HG03097 (cell line): ENCODE data around the gene DDX46.
"Not testable (repeated sequence)": the region's sequence is repeated elsewhere in the genome, so short reads cannot be mapped to it uniquely, and the experiment has no call there.

Source experiments
- ATAC-seq: cut with Tn5 transposase; IDR thresholded peaks from one replicate; pipeline ENCODE4 v1.9.1; 2021; ENCODE audit not compliant: unreplicated experiment, low FRiP score

Gene DDX46

DNA sequence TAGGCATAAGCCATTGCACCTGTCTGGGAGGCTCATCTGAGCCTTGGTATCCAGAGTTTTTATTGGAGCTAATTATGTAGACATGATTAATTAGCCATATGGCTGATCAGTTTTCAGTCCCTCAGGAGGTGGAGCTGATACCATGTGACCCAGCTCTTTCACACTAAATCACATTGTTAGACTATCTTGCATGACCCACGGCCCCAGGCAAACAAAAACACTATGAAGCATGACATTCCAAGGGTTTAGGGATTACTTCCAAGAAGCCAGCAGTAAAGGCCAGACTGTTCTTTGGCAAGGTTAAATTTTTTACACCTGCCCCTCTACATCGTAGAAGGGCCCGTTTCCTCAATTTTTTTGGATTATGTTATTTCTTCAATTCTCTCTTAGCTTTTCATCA lies 82.2 kb downstream of the DDX46 start:
- ATAC-seq = no peak

DNA sequence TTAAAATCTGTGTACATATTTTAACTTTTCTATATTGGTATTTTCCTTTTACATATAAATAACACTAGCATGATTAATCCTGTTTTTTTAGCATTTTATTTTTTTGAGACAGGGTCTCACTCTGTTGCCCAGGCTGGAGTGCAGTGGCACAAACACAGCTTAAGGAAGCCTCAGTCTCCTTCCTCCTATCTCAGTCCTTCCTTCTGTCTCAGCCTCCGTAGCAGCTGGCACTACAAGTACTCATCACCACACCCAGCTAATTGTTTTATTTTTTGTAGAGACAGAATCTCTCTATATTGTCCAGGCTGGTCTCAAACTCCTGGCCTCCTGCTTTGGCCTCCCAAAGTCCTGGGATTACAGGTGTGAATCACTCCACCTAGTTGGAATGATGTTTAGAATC lies 85.7 kb downstream of the DDX46 start:
- no peak for ATAC-seq

DNA sequence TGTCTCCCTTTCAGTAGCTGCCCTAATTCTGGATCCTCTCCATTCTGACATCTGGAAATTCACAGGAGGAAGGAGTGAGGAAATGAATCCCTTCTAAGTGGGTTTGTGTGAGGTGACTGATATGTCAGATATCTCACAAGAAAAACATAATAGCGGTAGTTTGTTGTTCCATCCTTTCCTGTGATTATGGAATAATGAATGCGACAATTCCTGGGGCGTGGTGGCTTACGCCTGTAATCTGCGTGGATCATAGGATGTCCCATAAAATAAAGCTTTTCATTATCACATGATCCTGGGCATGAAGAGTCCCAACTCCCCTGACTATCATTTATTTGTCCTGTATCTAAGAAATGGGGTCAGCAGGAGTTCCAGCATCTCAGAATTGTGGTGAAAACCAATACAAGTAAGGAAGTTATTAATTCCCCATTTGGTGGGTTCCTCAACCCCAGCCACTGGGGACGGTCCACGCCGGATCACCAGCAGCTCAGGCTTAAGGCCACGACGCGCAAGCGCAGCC lies 86.8 kb downstream of the DDX46 start:
- ATAC-seq = no peak

DNA sequence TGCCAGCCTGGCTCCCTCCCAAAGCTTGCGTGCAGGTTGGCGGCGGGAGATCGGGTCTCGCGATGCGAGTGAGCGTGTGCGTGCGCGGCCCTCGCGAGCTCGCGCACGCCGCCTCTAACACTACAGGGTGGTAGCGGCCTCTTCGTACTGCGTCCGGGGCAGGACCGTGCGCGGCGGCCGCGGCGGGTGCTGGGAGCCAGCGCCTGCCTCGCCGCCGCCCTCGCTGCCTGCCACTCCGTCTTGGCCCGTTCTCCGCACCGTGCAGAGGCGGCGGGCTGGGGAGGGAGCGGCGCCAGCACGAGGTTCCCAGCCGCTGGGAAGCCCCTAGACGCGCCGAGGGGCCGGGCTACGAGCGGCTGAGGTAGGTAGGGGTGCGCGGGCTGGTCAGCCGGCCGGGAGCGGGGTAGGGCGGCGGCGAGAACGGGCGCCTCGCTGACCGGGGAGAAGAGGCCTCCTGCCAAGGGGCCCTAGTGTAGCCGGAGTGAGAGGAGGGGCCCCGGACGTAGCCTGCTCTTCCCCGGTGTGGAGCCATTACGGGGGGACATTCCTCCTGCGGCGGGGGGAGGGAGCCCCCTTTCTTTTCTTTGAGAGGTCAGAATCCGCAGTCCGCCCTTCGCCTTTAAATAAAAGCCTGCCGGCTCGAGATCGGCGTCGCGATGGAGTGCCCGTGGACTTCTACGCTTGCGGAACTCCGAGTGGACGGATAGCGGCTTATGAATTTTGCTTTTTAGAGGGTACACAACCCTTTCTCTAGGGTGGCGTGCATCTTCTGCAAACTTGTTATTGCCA lies 87.5 kb downstream of the DDX46 start, which contains the start of gene C5orf24:
TSS of gene C5orf24 (plus strand) at position 117 of the 789 bp plus-strand sequence. CDS start 8,933 bp downstream, outside the sequence.
- peak; percentile 93 for ATAC-seq

DNA sequence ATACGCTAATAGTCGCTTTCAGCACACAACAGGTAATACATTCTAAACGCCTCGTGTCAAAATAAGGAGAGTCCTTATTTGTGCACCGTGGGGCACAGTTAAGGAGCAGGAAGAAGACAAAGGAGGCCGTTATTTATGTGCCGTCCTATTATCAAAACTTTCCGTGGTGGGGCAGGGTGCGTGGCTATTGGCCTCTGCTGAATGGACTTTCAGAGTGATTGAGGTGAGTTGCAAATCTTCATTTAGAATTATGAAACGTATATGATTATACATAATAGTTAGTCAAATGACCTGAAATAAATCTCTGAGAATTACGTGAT lies 88.0 kb downstream of the DDX46 start:
- no peak for ATAC-seq

DNA sequence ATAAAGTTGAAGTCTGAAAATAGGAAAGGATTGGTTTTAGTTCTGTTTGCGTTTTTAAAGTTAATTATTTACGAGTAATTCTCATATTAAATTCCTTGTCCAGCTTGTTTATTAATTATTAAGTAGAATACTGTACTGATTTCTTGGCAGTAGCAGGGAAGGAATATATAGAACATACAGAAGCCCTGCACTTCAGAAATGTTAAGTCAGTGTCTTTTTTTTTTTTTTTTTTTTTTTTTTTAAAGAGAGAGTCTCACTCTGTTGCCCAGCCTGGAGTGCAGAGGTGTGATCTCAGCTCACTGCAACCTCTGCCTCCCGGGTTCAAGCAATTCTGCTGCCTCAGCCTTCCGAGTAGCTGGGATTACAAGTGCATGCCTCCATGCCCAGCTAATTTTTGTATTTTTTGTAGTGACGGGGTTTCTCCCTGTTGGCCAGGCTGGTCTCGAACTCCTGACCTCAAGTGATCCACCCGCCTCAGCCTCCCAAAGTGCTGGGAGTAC lies 90.9 kb downstream of the DDX46 start:
- ATAC-seq = not testable (repeated sequence)

DNA sequence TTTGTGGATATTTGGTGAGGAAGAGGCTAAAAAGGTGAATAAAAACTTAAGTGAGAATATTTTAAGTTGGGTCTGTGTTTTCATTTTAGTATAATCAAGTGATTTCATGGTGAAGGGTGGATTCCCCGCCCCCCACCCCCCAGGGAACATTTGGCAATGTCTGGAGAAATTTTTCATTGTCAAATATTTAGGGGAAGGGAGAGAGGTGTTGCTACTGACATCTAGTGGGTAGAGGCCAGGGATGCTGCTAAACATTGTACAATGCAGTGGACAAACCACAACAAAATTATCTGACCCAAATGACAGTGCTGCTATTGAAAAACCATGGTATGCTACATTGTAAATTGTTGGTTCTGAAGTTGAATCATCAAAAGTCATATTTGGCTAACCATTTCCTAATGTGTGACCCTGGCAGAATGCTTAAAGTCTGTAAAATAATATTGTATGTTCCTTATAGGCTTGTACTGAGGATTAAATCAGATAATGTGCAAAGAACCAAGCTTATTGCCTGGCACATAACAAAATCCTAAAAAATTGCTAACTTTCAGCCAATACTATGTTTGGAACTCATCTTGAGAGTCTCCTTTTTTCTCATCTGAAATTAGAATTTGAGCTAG lies 92.8 kb downstream of the DDX46 start:
- no peak for ATAC-seq

DNA sequence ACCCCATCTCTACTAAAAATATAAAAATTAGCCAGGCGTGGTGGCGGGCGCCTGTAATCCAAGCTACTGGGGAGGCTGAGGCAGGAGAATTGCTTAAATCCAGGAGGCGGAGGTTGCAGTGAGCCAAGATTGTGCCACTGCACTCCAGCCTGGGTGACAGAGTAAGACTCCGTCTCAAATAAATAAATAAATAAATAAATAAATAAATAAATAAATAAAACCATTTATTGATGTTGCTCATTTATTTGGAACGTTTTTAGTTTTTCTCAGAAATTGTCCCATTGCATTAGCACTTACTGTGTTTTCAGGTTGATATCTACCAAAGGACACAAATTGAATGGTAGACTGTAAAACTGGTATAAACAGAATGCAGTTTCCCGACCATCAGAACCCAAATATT lies 97.9 kb downstream of the DDX46 start:
- ATAC-seq = not testable (repeated sequence)

DNA sequence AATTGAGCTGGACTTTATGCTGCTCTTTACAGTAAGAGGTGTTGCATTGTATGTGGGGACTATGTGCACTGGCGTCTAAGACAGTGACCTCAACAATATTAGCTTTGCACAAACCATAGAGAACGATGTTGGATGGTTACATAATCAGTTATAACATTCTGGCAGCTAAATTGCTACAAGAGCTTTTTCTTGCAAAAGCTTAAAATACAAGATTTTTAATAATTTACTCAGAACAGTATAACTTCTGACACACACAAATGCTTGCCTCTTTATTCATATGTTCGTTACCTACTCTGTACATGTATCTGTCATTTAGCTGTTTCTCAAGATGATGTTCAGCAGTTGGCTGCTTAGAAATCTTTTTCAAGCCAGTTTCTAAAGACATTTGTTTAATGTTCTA lies 98.8 kb downstream of the DDX46 start:
- no peak for ATAC-seq

DNA sequence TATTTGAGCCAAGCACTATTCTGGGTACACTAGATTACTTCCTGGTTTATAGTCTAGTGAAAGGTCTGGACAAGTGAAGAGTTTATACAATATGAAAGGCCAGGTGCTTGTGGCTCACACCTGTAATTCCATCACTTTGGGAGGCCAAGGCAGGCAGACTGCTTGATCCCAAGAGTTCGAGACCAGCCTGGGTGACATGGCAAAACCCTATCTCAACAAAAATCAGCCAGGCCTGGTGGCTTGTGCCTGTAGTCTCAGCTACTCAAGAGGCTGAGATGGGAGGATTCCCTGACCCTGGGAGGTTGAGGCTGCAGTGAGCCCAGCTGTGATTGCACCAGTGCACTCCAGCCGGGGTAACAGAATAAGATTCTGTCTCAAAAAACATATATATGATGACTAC lies 106.1 kb downstream of the DDX46 start:
- ATAC-seq = no peak

DNA sequence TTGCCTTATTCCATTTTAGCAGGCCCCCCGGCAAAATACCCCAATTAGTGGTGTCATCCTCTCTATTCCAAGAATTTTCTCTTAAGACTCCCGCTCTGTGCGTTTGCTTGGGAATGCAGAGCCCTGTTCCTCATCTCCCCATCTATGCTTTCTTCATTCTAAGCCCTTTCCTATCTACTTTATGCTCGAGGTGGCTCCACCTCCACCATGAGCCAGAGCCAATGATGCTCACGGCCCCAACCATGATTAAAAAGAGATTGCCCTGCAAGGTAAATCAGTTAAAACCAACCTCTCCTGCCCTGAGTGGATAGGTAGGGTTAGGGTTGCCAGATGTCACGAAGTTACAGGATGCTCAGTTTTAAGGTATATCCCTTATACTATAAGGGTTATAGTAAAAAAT lies 114.9 kb downstream of the DDX46 start:
- no peak for ATAC-seq

DNA sequence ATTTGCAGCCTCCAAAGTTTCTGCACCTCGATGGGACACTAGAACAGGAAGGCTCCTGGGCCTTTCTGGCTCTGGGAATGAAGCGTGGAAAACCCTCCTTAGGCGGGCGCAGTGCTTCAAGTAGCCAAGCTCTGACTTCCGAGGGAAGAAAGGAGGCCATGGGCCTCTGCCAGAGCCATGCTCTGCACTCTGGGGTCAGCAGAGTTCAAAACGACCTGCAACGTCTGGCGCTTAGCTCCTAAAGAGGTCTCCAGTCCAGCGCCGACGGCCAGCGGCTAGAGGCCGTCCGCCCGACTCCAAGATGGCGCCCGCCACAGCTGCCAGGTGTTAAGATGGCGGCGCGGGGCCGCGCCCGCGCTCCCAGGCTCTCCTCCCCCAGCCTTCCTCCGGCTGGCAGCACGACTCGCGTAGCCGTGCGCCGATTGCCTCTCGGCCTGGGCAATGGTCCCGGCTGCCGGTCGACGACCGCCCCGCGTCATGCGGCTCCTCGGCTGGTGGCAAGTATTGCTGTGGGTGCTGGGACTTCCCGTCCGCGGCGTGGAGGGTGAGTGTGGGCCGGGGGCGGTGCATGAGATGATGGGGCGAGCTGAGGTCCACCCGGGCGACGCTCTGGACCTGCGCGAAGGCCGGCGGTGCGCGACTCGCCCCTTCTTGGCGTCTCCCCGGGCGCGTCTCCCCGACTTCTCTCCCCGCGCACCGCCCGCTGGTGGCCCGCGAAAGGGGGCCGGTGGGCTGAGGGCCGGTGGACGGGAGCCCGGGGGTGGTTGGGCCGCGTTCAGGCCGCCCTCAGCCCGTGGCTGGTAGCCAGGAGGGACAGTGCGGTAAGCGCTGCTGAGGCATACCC lies 115.6 kb downstream of the DDX46 start, which contains the start of gene TXNDC15:
TSS of gene TXNDC15 (plus strand) at position 385 of the 844 bp plus-strand sequence. CDS start at position 442, 57 bp downstream.
- peak; percentile 86 for ATAC-seq

DNA sequence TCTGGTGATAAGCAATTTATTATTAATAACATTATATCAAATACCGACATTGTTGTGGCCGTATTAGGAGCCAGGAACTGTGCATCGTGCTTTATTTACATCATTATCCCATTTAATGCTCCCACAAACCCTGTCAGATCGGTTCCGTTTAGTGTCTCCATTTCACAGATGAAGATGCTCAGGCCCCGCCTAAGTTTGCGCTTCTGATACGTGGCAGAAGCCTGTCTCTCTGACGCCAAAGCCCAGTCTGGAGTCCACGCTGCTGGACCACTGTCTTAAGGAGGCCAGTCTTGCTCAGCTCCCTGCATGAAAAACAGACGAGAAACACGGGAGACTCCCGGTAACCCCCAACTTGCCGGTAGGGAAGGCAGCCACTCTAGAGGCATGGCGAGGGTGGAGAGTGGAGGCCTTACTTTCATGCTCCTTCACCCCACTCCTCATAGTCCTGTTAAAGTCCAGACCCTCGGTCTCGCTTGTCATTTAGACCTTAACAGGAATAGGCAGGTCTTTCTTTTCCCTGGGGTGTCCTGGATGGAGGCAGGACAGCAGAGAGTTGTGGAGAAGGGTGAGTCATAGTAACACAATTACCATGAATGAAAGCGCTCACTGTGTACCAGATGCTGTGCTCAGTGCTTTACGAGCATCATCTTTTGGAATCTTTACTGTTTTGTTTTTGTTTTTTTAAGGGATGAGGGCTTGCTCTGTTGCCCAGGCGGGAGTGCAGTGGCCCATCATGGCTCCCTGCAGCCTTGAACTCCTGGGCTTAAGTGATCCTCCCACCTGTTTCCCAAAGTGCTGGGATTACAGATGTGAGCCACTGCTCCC lies 116.5 kb downstream of the DDX46 start:
- ATAC-seq = no peak

DNA sequence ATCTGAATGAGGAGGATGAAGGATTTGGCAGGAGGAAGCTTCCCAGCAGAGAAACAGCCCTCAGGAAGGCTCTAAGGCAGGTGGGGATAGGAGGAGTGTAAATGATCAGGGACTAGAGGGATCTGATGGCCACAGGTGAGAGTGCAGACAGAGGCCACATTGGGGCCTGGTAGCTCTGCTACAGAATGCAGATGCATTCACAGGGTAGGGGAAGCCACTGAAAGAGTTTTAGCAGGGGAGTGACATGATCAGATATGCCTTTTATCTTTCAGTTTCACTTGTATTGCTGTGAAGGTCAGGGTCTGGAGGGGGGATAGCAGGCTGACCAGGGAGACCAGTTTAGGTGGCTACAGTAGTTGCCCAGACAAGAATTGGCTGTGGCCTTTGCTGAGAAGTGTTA lies 118.6 kb downstream of the DDX46 start:
- no peak for ATAC-seq

DNA sequence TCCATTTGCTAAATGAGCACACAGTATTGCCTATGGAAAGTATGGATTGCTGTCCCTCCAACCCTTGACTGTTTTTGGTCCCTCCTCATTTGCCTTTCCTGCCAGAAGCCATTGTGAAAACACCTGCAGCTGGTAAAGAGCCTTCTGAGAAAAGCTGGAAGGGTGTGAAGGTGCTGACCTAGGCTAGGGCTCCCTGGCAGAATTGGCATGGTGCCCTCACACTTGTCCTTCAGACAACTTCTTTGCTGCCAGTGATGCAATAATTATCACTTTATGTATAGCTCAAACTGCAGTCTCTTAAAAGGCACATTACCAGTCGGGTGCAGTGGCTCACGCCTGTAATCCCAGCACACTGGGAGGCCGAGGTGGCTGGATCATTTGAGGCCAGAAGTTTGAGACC lies 119.8 kb downstream of the DDX46 start:
- no peak for ATAC-seq

DNA sequence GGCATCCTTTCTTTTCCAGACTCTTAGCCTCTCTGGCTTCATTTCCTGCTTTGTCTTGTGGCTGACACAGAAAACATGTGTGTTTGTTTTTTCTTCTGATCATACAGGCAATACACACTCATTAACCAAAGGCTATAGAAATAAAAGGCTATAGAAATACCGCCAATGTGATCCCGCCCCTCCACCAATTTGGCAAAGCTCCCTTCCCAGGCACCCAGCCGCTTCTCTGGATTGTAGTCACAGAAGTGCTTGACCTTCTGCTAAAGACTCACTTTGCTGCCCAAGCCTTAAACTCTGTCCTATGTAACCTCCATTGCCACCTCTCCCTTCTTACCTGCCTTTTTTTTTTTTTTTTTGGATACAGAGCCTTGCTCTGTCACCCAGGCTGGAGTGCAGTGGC lies 120.9 kb downstream of the DDX46 start:
- ATAC-seq = no peak
